ENCODE measurements around the gene LTO1.
"Not testable (repeated sequence)": the region's sequence is repeated elsewhere in the genome, so short reads cannot be mapped to it uniquely, and the experiment has no call there.

Gene LTO1

DNA sequence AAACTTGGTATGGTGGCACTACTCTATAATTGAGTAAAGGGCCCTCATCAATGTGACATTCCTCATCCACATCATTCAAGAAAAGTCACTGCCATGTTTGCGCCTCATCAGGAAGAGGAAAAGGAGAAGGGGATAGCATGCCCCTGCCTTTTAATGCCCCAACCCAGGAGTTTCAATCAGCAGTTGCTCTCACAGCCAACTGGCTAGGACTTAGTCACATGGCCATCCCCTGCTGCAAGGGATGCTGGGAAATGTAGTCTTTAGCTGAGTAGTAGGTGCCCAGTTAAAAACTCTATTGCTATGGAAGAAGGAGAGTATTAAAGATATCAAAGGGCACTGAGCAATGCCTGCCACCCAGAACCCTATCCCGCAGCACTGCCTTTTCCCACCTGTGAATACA, 45.1 kb downstream of the LTO1 start:
- no peak for DNase-seq

DNA sequence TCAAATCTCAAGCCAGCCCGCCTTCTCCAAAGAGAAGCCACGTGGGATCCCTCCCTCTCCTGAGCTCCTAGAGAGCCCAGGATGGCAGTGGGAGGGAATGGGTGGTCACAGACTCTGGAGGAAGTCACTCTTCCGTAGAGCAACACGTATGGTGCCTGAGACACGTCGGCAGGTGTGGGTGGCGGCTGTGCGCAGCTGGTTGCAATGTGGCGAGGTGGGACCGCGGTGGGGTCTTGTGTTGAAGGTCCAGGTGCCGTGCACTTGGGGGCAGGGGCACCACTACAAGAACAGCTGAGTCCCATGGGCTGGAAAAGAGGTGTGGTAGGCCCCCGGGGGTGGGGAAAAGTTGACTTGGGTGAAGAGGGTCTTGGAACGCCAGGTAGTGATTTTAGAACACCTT, 47.6 kb downstream of the LTO1 start:
- no peak for DNase-seq

DNA sequence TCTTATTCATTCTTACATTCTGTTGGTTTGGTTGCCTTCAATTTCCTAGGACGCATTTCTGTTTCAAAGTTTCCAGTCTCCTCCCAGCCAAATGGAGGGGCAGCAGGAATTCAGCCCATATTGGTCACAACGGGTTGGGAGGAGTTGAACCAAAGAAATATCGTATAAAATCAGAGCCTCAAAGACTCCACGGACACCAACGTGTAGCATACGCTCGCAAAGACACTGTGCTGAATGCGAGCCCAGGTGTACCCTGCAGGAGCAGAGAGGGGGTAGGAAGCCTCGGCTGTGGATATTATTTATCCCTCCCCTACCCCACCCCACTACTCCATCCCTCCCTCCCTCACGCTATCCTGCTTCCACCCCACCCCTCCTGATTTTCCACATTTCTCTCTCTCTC, 49.7 kb downstream of the LTO1 start:
- no peak for DNase-seq

DNA sequence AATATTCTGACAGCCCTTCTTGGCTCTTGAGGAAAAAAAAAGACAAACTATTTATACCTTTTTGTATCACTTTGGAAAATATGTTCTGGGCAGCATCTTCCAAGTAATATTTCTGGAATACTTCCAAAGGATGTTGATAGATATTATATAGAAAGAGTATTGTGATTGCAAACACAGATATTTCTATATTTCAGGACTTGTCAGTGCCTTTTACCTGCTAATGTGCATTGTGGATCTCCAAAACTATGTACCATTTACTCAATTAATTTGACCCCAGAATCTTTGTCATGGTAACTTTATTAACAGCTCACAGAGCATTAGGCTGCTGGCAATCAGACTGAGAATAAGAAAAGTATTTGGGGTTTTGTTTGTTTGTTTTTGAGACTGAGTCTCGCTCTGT, 50.9 kb downstream of the LTO1 start:
- DNase-seq = no peak

DNA sequence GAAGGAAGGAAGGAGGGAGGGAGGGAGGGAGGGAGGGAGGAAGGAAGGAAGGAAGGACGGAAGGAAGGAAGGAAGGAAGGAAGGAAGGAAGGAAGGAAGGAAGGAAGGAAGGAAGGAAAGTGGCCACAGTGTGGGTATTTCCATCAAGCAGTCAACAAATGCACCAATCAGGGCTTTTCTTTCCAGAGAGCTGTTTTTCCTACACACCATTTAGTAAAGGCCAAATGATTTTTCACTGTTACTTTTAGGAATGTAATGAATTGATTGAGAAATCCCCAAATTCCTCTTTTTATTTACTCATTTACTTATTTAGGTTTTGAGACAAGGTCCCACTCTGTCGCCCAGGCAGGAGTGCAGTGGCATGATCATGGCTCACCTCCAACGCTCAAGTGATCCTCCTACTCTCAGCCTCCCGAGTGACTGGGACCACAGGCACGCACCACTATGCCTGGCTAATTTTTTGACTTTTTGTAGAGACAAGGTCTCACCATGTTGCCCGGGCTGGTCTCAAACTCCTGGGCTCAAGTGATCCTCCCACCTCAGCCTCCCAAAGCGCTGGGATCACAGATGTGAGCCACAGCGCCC, 53.0 kb downstream of the LTO1 start:
- DNase-seq = not testable (repeated sequence)

DNA sequence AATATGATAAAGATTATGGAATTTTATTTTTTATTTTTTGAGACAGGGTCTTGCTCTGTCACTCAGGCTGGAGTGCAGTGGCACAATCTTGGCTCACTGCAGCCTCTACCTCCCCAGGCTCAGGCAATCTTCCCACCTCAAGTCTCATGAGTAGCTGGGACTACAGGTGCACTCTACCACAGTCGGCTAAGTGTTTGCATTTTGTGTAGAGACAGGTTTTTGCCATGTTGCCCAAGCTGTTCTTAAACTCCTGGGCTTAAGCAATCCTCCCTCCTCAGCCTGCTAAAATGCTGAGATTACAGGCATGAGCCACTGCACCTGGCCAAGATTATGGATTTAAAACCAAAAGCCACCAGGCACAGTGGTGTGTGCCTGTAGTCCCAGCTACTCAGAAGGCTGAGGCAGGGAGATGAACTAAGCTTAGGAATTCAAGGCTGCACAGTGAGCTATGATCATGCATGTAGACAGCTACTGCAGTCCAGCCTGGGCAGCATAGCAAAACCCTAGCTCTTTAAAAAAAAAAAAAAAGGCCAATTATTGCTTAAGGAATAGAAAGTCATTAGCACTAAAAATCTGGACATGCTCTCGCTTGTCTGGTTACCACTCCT, 54.4 kb downstream of the LTO1 start:
- DNase-seq = no peak

DNA sequence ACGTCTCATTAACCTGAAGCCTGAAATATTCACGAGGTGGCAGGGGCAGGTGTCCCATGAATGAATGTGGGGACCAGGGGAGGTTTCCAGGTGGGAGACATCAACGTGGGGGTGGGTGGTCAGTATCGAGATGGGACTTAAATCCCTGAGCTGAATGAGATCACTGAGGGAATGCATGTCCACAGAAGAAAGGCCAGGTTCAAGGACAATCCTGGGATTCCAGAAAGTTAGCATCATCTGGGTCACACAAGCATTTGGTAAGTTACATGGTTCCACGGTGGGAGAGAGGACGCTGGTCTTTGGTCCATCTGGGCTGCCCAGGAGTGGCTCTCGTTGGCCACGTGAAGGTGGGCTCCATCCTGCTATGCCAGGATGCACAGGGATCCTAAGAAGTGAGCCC, 56.9 kb downstream of the LTO1 start:
- DNase-seq = no peak

DNA sequence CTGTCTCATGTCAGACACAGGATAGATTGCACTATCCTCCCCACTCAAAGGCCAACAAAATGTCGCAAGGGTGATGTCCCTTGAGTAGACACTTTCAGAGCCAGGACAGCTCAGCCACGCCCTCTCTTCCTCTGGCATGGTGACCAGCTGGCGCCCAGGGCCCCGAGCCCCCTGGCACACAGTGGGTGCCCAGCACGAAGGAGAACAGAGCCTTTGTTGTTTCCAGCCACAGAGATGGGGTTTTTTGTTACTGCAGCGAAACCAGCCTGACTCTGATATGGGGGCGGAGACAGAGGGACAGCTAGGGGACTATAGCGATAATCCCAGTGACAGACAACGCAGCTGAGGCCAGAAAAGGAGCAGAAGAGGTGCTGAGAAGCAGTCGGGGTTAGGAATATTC, 57.5 kb downstream of the LTO1 start:
- no peak for DNase-seq

DNA sequence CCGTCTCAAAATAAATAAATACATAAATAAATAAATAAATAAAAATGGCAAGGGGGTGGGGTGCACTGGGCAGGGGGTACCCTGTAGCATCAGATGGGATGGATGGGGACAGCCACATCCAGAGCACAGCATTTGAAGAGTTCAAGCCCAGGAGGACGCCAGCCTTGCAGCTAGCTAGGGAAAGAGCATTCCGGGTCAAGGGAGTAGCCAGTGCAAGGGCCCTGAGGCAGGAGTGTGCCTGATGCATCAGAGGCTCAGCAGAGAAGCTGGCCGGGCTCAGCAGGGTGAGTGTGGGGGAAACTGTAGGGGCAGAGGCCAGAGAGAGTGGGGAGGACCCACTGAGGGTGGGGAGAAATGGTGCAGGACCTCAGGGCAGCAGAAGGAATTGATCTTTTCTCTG, 57.9 kb downstream of the LTO1 start:
- DNase-seq = no peak
